ENCODE results near the gene HOXB6.

The HOXB6 gene

GRCh38 chr17:48634493-48635208, 29.9 kb upstream of the HOXB6 start:
- DNase-seq, result no peak

GRCh38 chr17:48633266-48633677, 28.5 kb upstream of the HOXB6 start:
- DNase-seq, result no peak

GRCh38 chr17:48632579-48633265, 27.9 kb upstream of the HOXB6 start:
- DNase-seq, result no peak

GRCh38 chr17:48631693-48632578, 27.1 kb upstream of the HOXB6 start:
- DNase-seq, result no peak

- DNase-seq, result no peak
These were observed 26.3 kb upstream of the HOXB6 start for GRCh38 chr17:48630925-48631692.

- DNase-seq, result no peak
These were observed 25.5 kb upstream of the HOXB6 start for GRCh38 chr17:48630009-48630924.

- no peak for DNase-seq
These were observed 24.6 kb upstream of the HOXB6 start for GRCh38 chr17:48629411-48629759.

- DNase-seq, result no peak
These were observed 24.0 kb upstream of the HOXB6 start for GRCh38 chr17:48628649-48629410.

- DNase-seq, result no peak
These were observed 23.1 kb upstream of the HOXB6 start for GRCh38 chr17:48627623-48628521.

- DNase-seq, result no peak
These were observed 22.4 kb upstream of the HOXB6 start for GRCh38 chr17:48627118-48627597.

- no peak for DNase-seq
These were observed 21.7 kb upstream of the HOXB6 start, which contains the start of gene HOXB9 for GRCh38 chr17:48626245-48627117. Gene HOXB9, minus strand, starts transcription at chr17:48626358. Its CDS starts 89 bp downstream, at chr17:48626269.

GRCh38 chr17:48625495-48626244, 20.9 kb upstream of the HOXB6 start:
- DNase-seq, result no peak

GRCh38 chr17:48624544-48625494, 20.0 kb upstream of the HOXB6 start:
- DNase-seq, result no peak

GRCh38 chr17:48624118-48624517, 19.3 kb upstream of the HOXB6 start:
- no peak for DNase-seq

GRCh38 chr17:48623583-48623982, 18.8 kb upstream of the HOXB6 start:
- DNase-seq, result no peak

- DNase-seq, result no peak
These were observed 18.1 kb upstream of the HOXB6 start for GRCh38 chr17:48622857-48623256.
